ENCODE results near the gene IGSF22. TPM values are rescaled to one million over a fixed set of nuclear protein-coding genes. Genes with fewer than 3 reads are reported as not detected.

Gene IGSF22
- total RNA-seq, 1 experiment from 2014 or later = not detected

- Mint-ChIP-seq H3K27me3 (ENCODE audit: unreplicated experiment) (peaks cover 31% of the 10 kb centered on the region), H3K9me3 (ENCODE audit: low read depth, unreplicated experiment) (no peaks in the 10 kb centered on the region), H3K4me1 (ENCODE audit: low read depth, unreplicated experiment) (no peaks in the 10 kb centered on the region), H3K36me3 (ENCODE audit: insufficient read depth, unreplicated experiment) (no peaks in the 10 kb centered on the region), H3K4me3 (ENCODE audit: low read depth, unreplicated experiment) (no peak overlapping the region), H3K27ac (ENCODE audit: unreplicated experiment) (no peak overlapping the region)
- CTCF ChIA-PET = no interaction called here
- no TSS peak for BruUV-seq (replicated peaks)
- TF ChIP-seq CTCF (IDR thresholded peaks at IDR 0.05; ENCODE audit: unreplicated experiment) = no peak
- intact Hi-C loops (cut with micrococcal nuclease; ENCODE audit: unreplicated experiment) = loop anchor here (5.0 to 10.0 kb wide), 3 partner anchors 66 to 618 kb away; partner anchors contain the start of gene UEVLD
- DNase-seq = no peak
Measured at GRCh38 chr11:18733202-18733601, 7.2 kb upstream of the IGSF22 start.

GRCh38 chr11:18731949-18732821, 6.2 kb upstream of the IGSF22 start:
- peaks cover 24% of the 10 kb centered on the region for H3K27me3 Mint-ChIP-seq (ENCODE audit: unreplicated experiment)
- BruUV-seq (replicated peaks) = no TSS peak
- H3K36me3 Mint-ChIP-seq (ENCODE audit: insufficient read depth, unreplicated experiment) = no peaks in the 10 kb centered on the region
- TF ChIP-seq CTCF (IDR thresholded peaks at IDR 0.05; ENCODE audit: unreplicated experiment) = peak; percentile 90
- intact Hi-C loops (cut with micrococcal nuclease; ENCODE audit: unreplicated experiment) = loop anchor here (1.0 to 10.0 kb wide), 4 partner anchors 65 to 617 kb away; partner anchors contain the start of gene UEVLD
- no peak overlapping the region for H3K4me3 Mint-ChIP-seq (ENCODE audit: low read depth, unreplicated experiment)
- CTCF ChIA-PET = interaction anchor here (0.7 to 2.2 kb wide), 3 partner anchors 10 to 192 kb away, joined by 3 to 7 read pairs (median 4); no protein-coding TSS in a partner anchor
- no peak overlapping the region for H3K27ac Mint-ChIP-seq (ENCODE audit: unreplicated experiment)
- H3K9me3 Mint-ChIP-seq (ENCODE audit: low read depth, unreplicated experiment) = no peaks in the 10 kb centered on the region
- H3K4me1 Mint-ChIP-seq (ENCODE audit: low read depth, unreplicated experiment) = no peaks in the 10 kb centered on the region
- DNase-seq = peak; percentile 68

GRCh38 chr11:18731441-18731840, 5.5 kb upstream of the IGSF22 start:
- H3K27me3 Mint-ChIP-seq (ENCODE audit: unreplicated experiment) = peaks cover 21% of the 10 kb centered on the region
- H3K27ac Mint-ChIP-seq (ENCODE audit: unreplicated experiment) = no peak overlapping the region
- H3K9me3 Mint-ChIP-seq (ENCODE audit: low read depth, unreplicated experiment) = no peaks in the 10 kb centered on the region
- DNase-seq = no peak
- CTCF ChIA-PET = interaction anchor here (0.7 to 2.2 kb wide), 3 partner anchors 9 to 192 kb away, joined by 3 to 7 read pairs (median 4); no protein-coding TSS in a partner anchor
- intact Hi-C loops (cut with micrococcal nuclease; ENCODE audit: unreplicated experiment) = loop anchor here (5.0 to 10.0 kb wide), 3 partner anchors 64 to 617 kb away; partner anchors contain the start of gene UEVLD
- no peak for TF ChIP-seq CTCF (IDR thresholded peaks at IDR 0.05; ENCODE audit: unreplicated experiment)
- no TSS peak for BruUV-seq (replicated peaks)
- H3K4me3 Mint-ChIP-seq (ENCODE audit: low read depth, unreplicated experiment) = no peak overlapping the region
- H3K36me3 Mint-ChIP-seq (ENCODE audit: insufficient read depth, unreplicated experiment) = no peaks in the 10 kb centered on the region
- H3K4me1 Mint-ChIP-seq (ENCODE audit: low read depth, unreplicated experiment) = no peaks in the 10 kb centered on the region

- Mint-ChIP-seq H3K27ac (ENCODE audit: unreplicated experiment) (no peak overlapping the region), H3K9me3 (ENCODE audit: low read depth, unreplicated experiment) (no peaks in the 10 kb centered on the region), H3K27me3 (ENCODE audit: unreplicated experiment) (peaks cover 7% of the 10 kb centered on the region), H3K36me3 (ENCODE audit: insufficient read depth, unreplicated experiment) (no peaks in the 10 kb centered on the region), H3K4me1 (ENCODE audit: low read depth, unreplicated experiment) (no peaks in the 10 kb centered on the region), H3K4me3 (ENCODE audit: low read depth, unreplicated experiment) (no peak overlapping the region)
- CTCF ChIA-PET = no interaction called here
- no peak for TF ChIP-seq CTCF (IDR thresholded peaks at IDR 0.05; ENCODE audit: unreplicated experiment)
- intact Hi-C loops (cut with micrococcal nuclease; ENCODE audit: unreplicated experiment) = loop anchor here (5.0 to 10.0 kb wide), 3 partner anchors 63 to 615 kb away; partner anchors contain the start of gene UEVLD
- BruUV-seq (replicated peaks) = no TSS peak
- DNase-seq = no peak
Measured at GRCh38 chr11:18730020-18730419, 4.0 kb upstream of the IGSF22 start.
